ENCODE results near the gene FBXL16. TPM values are rescaled to one million over a fixed set of nuclear protein-coding genes. Genes with fewer than 3 reads are reported as not detected.

Gene FBXL16
- total RNA-seq, 2 donors from 2014 or later: 8.8 TPM

DNA sequence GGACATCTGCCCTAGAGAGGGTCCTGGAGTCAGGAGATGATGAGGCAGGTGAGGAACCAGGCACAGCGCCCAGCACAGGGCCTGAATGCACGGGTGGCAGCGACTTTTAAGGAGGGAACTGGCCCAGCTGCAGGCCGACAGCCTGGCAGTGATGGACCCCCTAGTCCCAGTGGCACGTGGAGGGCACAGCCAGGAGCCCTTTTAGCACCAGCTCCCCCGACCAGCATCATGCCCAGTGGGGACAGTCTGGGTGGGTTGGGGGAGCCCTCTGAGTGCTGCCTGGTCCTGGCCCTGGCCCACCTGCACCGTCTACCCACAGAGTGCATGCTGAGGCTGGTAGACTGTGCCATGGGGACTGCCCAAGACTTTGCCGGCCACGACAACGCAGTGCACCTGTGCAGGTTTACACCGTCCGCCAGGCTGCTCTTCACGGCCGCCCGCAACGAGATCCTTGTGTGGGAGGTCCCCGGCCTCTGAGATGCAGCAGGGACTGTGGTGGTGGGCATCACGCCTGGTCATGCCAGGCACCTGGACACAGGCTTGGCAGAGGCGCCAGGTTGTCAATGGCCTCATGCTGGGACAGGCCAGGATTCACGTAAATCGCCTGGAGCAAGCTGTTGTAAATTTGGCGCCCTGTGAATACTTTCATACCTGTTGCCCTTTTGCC, 38.4 kb downstream of the FBXL16 start:
- peak overlapping the region; percentile 85 for H3K27ac Mint-ChIP-seq
- no peaks in the 10 kb centered on the region for H3K27me3 Mint-ChIP-seq (ENCODE audit: low read depth)
- no peak for ATAC-seq (replicated peaks in 1 of 2)
- H3K9me3 Mint-ChIP-seq: no peaks in the 10 kb centered on the region
- H3K36me3 Mint-ChIP-seq (ENCODE audit: insufficient read depth in 2 of 2): peaks cover 0 to 2% of the 10 kb centered on the region in 2 donors
- DNase-seq: no peak
- peak overlapping the region; percentile 79 to 85 for H3K4me3 Mint-ChIP-seq
- H3K4me1 Mint-ChIP-seq (ENCODE audit: low read depth): peaks cover 9% of the 10 kb centered on the region

DNA sequence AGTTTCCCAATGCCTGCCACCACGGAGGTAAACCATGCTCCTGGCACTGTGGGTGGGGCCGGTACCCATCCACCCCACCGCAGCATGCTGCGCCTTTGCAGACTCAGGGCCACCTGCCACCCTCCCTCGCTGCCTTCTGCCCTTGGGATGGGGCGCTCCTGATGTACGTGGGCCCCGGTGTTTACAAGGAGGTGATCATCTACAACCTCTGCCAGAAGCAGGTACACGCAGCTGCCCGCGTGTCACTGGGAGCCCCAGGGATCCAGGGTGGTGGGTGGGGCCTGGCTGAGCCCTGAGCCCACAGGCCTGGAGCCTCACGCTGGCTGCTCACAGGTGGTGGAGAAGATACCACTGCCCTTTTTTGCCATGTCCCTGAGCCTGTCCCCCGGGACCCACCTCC, 39.0 kb downstream of the FBXL16 start:
- Mint-ChIP-seq H3K27me3 (ENCODE audit: low read depth) (no peaks in the 10 kb centered on the region), H3K9me3 (no peaks in the 10 kb centered on the region), H3K36me3 (ENCODE audit: insufficient read depth in 2 of 2) (peaks cover 0 to 2% of the 10 kb centered on the region in 2 donors), H3K27ac (no peak overlapping the region), H3K4me1 (ENCODE audit: low read depth) (peaks cover 9% of the 10 kb centered on the region), H3K4me3 (no peak overlapping the region)
- DNase-seq (no peak), ATAC-seq (replicated peaks in 1 of 2) (no peak)

DNA sequence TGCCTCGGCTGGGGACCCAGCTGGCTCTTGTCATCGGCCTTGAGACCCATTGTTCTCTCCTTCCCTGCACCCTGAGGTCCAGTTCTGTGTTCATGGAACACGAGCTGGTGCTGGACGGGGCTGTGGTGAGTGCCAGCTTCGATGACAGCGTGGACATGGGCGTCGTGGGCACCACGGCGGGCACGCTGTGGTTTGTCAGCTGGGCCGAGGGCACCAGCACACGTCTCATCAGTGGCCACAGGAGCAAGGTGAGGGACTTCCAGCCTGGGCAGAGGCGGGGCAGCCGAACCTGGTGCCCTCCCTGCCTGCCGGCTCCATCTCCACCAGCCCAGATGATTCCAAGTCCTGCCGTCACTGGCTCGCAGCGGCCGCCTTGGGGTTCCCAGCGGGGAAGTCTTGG, 43.0 kb downstream of the FBXL16 start:
- Mint-ChIP-seq H3K36me3 (ENCODE audit: insufficient read depth in 2 of 2) (no peaks in the 10 kb centered on the region), H3K27me3 (ENCODE audit: low read depth) (no peaks in the 10 kb centered on the region), H3K4me3 (no peak overlapping the region), H3K4me1 (ENCODE audit: low read depth) (peaks cover 7% of the 10 kb centered on the region), H3K9me3 (no peaks in the 10 kb centered on the region), H3K27ac (no peak overlapping the region)
- DNase-seq (no peak), ATAC-seq (replicated peaks in 1 of 2) (no peak)

DNA sequence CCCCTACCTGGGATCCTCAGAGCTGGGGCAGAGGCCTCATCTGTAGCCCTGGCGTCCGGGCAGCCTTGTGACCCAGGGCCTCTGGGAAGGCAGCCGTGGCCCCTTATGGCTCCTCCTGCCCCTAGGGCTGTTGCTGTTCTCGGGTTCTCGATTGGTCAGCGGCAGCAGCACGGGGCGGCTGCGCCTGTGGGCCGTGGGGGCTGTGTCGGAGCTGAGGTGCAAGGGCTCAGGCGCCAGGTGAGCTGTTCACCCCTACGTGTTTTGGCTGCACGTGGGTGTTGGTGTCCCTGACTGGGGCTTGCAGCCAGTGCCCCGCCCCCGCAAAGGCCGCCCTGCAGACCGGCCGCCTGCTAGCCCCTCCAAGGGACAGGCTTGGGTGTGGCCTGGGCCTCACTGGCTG, 43.5 kb downstream of the FBXL16 start:
- Mint-ChIP-seq H3K9me3 (no peaks in the 10 kb centered on the region), H3K36me3 (ENCODE audit: insufficient read depth in 2 of 2) (no peaks in the 10 kb centered on the region), H3K4me1 (ENCODE audit: low read depth) (peaks cover 5% of the 10 kb centered on the region), H3K4me3 (no peak overlapping the region), H3K27me3 (ENCODE audit: low read depth) (no peaks in the 10 kb centered on the region), H3K27ac (no peak overlapping the region)
- ATAC-seq (replicated peaks in 1 of 2) (no peak), DNase-seq (no peak)

DNA sequence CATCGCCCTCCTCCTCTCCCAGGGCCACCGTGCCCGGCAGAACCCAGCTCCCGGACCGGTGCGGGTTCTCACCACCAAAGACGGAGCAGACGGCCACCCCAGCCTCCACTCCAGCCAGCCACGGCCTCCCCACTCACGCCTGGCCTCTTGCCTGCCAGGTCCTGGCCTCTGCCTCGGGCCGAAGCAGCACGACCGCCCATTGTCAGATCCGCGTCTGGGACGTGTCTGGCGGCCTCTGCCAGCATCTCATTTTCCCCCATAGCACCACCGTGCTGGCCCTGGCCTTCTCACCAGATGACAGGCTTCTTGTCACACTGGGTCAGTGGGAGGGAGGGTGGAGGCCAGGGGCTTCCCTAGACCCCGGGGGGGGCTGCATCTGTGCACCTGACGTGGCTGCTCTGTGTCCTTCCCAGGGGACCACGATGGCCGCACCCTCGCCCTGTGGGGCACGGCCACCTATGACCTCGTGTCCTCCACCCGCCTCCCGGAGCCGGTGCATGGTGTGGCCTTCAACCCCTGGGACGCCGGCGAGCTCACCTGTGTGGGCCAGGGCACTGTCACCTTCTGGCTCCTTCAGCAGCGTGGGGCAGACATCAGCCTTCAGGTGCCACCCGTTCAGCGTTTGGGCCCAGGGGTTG, 44.3 kb downstream of the FBXL16 start:
- ATAC-seq (replicated peaks in 1 of 2): peak in 1 of 2 donors; percentile 7
- DNase-seq: no peak
- no peak overlapping the region for H3K4me3 Mint-ChIP-seq
- no peaks in the 10 kb centered on the region for H3K9me3 Mint-ChIP-seq
- no peak overlapping the region for H3K27ac Mint-ChIP-seq
- H3K27me3 Mint-ChIP-seq (ENCODE audit: low read depth): no peaks in the 10 kb centered on the region
- peaks cover 5% of the 10 kb centered on the region for H3K4me1 Mint-ChIP-seq (ENCODE audit: low read depth)
- H3K36me3 Mint-ChIP-seq (ENCODE audit: insufficient read depth in 2 of 2): no peaks in the 10 kb centered on the region

DNA sequence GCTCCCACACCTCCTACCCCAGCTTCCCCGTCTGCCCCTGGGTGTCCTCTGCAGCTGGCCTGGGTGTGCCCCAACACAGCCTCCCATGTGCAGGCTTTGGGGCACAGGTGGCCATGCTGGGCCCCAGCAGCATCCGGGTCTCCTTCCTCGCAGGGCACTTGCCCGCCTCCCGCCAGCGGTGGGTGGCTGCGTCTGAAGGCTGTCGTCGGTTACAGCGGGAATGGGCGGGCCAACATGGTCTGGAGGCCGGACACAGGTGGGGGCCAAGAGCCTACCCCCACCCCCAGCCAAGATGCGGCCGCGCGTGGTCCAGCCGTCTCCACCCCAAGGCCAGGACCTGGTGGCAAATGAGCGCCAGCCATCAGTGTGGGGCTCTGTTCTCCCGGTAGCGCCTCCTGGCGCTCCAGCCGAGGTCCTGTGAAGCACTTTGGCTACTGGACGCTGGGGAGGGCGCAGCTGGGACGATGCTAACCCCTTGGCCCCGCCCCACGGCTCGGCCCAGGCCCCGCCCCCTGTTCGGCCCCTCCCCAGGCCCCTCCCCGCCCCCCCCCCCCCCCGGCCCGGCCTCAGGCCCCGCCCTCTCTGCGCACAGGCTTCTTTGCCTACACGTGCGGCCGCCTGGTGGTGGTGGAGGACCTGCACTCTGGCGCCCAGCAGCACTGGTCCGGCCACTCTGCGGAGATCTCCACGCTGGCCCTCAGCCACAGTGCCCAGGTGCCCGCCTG, 45.0 kb downstream of the FBXL16 start:
- no peak overlapping the region for H3K27ac Mint-ChIP-seq
- H3K9me3 Mint-ChIP-seq: no peaks in the 10 kb centered on the region
- no peaks in the 10 kb centered on the region for H3K27me3 Mint-ChIP-seq (ENCODE audit: low read depth)
- peak; percentile 78 to 83 for ATAC-seq (replicated peaks in 1 of 2)
- DNase-seq: peak; percentile 75 to 82
- no peaks in the 10 kb centered on the region for H3K36me3 Mint-ChIP-seq (ENCODE audit: insufficient read depth in 2 of 2)
- peaks cover 5% of the 10 kb centered on the region for H3K4me1 Mint-ChIP-seq (ENCODE audit: low read depth)
- H3K4me3 Mint-ChIP-seq: no peak overlapping the region

DNA sequence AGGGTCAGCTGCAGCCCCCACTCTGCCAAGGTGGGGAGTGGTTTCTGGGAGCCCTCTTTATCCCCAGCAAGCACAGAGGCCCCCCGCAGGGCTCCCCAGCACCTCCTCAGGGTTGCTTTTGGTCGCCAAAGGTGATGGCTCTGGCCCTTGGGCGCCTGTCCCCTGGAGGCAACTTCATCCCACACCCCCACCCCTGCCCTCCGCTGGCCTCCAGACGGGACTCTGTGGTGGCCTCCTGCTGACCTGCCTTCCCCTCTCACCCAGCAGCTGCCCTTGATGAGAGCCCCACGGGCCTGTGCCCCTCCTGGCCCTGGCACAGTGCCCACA, 45.5 kb downstream of the FBXL16 start:
- Mint-ChIP-seq H3K4me3 (no peak overlapping the region), H3K36me3 (ENCODE audit: insufficient read depth in 2 of 2) (no peaks in the 10 kb centered on the region), H3K9me3 (no peaks in the 10 kb centered on the region), H3K27me3 (ENCODE audit: low read depth) (no peaks in the 10 kb centered on the region), H3K27ac (no peak overlapping the region), H3K4me1 (ENCODE audit: low read depth) (peaks cover 5% of the 10 kb centered on the region)
- DNase-seq (no peak), ATAC-seq (replicated peaks in 1 of 2) (peak in 1 of 2 donors; percentile 8)

DNA sequence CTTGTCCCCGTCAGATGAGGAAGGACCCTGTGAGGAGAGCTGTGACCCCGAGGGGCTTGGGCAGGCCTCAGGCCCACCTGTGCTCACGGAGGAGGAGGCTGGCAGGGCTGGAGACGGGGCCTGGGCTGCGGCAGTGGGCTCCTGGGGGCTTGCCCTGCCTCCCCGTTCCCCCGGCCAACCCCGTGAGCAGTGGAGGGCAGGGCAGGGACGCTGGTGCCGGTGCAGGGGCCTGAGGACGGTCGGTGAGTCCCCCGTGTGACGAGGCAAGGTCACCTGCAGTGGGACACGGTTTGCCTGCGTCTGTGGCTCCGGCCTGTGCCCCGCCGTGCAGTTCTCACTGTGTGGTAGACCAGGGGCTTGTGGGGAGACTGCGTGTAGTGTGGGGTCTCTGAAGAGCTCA, 46.0 kb downstream of the FBXL16 start:
- Mint-ChIP-seq H3K36me3 (ENCODE audit: insufficient read depth in 2 of 2) (no peaks in the 10 kb centered on the region), H3K9me3 (no peaks in the 10 kb centered on the region), H3K4me1 (ENCODE audit: low read depth) (peaks cover 5% of the 10 kb centered on the region), H3K27ac (no peak overlapping the region), H3K4me3 (no peak overlapping the region), H3K27me3 (ENCODE audit: low read depth) (no peaks in the 10 kb centered on the region)
- ATAC-seq (replicated peaks in 1 of 2) (no peak), DNase-seq (no peak)

DNA sequence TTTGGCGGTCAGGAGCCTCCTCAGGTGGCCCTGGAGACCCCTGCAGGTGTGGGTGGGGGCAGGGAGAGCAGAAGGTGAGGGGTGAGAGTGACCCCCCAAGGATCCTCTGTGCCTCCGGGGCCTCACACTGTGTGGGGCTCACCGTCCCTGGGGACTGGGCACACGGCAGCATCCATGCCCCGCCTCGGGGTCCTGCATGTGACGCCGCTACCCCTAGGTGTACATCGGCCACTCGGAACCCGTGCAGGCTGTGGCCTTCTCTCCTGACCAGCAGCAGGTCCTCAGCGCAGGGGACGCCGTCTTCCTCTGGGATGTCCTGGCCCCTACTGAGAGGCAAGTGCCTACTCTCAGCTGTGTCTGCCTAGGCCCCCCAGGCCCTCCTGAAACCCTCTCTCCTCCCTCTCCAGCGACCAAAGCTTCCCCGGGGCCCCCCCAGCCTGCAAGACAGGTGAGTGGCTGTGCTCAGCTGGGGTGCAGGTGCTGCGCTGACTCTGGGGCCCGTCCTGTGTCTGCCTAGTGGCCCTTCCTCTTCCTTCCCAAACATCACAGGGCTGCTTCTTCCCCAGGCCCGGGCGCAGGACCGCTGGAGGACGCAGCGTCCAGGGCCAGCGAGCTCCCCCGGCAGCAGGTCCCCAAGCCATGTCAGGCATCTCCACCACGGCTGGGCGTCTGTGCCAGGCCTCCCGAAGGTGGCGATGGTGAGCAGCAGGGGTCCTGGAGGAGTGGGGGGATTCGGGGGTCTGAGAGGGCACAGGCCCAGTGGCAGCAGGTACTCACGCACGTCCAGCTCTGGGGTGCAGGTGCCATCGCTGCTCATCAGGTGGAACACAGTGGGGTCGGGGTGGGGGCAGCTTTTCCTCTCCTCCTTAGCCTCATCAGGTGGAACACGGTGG, 46.7 kb downstream of the FBXL16 start:
- Mint-ChIP-seq H3K4me1 (ENCODE audit: low read depth) (peaks cover 5% of the 10 kb centered on the region), H3K4me3 (no peak overlapping the region), H3K27ac (no peak overlapping the region), H3K9me3 (no peaks in the 10 kb centered on the region), H3K36me3 (ENCODE audit: insufficient read depth in 2 of 2) (no peaks in the 10 kb centered on the region), H3K27me3 (ENCODE audit: low read depth) (no peaks in the 10 kb centered on the region)
- DNase-seq (no peak), ATAC-seq (replicated peaks in 1 of 2) (no peak)

DNA sequence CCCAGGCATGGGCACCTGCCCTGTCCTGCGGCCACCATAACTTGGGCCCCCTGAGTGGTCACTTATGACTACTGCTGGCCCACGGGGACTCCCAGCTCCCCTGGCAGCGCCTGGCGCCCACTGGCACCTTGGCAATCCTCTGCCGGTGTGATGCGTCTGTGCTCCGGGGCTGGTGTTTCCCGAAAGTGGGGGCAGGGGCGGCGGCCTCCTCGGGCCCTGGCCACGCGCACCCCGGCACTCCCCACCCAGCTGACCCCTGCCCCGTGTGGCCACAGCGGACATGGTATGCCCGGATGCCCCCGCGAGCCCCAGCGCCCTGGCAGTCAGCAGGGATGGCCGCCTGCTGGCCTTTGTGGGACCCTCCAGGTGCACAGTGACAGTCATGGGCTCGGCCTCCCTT, 48.1 kb downstream of the FBXL16 start:
- ATAC-seq (replicated peaks in 1 of 2) (no peak), DNase-seq (no peak)
- Mint-ChIP-seq H3K36me3 (ENCODE audit: insufficient read depth in 2 of 2) (no peaks in the 10 kb centered on the region), H3K9me3 (no peaks in the 10 kb centered on the region), H3K27ac (no peak overlapping the region), H3K4me1 (ENCODE audit: low read depth) (peaks cover 5% of the 10 kb centered on the region), H3K27me3 (ENCODE audit: low read depth) (no peaks in the 10 kb centered on the region), H3K4me3 (no peak overlapping the region)

DNA sequence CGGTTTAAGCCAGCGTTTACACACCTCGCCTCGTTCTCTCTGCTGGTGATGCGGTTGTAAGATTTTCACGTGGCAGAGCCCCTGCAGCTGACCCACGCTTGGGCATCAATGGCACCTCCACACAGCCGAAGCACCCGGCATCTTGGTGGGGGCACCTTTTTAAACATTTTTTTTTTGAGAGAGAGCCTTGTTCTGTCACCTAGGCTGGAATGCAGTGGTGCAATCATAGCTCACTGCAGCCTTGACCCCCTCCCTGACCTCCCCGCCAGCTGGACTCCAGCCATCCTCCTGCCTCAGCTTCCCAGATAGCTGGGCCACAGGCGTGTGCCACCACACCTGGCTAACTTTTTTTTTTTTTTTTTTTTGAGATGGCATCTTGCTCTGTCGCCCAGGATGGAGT, 51.6 kb downstream of the FBXL16 start:
- ATAC-seq (replicated peaks in 1 of 2): no peak
- H3K4me1 Mint-ChIP-seq (ENCODE audit: low read depth): no peaks in the 10 kb centered on the region
- no peaks in the 10 kb centered on the region for H3K27me3 Mint-ChIP-seq (ENCODE audit: low read depth)
- no peak for DNase-seq
- no peak overlapping the region for H3K4me3 Mint-ChIP-seq
- no peaks in the 10 kb centered on the region for H3K36me3 Mint-ChIP-seq (ENCODE audit: insufficient read depth in 2 of 2)
- no peak overlapping the region for H3K27ac Mint-ChIP-seq
- no peaks in the 10 kb centered on the region for H3K9me3 Mint-ChIP-seq

DNA sequence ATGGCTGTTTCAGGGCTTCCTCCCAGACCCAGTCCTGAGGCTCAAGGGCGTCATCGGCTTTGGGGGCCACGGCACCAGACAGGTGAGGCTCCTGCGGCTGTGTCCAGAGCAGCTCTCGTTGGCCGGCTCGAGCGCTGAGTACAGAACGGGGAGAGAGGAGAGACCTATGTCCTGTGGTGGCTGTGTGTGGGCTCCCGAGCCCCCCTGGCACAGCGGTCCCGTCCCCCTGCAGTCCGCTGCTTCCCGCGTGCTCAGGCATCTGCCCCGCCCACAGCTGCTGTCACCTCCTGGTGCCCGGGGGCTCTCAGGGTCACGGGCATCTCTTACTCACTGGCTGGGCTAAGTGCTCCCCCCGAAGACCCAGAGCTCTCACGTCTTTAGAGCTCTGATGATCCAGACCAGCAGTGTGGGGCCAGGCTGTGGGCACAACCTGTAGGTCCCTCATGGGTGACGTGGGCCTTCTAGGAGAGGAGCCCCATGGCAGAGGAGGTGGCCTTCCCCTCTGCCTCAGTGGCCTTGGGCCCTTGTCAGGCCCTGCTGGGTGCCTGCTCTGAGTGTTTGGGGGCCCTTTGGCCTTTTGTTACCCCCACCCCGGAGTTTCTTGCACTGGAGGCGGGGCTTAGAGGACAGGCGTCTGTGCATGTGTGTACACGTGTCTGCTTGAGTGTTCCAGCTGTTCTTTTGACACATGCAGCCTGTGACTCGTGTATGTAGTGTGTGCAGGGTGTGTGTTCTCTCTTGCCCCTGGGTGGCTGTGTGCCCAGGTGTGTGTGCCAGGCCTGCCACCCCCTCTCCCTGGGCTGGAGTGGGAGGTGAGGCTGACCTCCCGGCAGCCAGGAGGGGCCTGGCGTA, 52.9 kb downstream of the FBXL16 start:
- Mint-ChIP-seq H3K9me3 (no peaks in the 10 kb centered on the region), H3K36me3 (ENCODE audit: insufficient read depth in 2 of 2) (no peaks in the 10 kb centered on the region), H3K27ac (no peak overlapping the region), H3K4me3 (no peak overlapping the region), H3K4me1 (ENCODE audit: low read depth) (peaks cover 6% of the 10 kb centered on the region), H3K27me3 (ENCODE audit: low read depth) (no peaks in the 10 kb centered on the region)
- DNase-seq: no peak
- no peak for ATAC-seq (replicated peaks in 1 of 2)

Data from activated T-cell treated with anti-CD3 and anti-CD28 coated beads, Interleukin-2, amount 50 U/mL, for 72 hours (primary cell).